Gastrocnemius medialis (tissue), 4 donors: ENCODE results near the gene RPS5.

ENCODE experiments used
- CTCF ChIP-seq, 5 experiments: fragments of 450-650 bp in 3 of 5; fragments of 200-600 bp in 2 of 5; sonication (generic) in 2 of 5; IDR thresholded peaks in 4 of 5; conservative IDR thresholded peaks in 1 of 5; 1 replicate in 4 of 5; 2 replicates in 1 of 5; pipeline ENCODE4 v1.5.1; 2016 to 2019; ENCODE audit warnings: antibody characterized with exemption in 5 of 5, mild to moderate bottlenecking in 3 of 5, moderate library complexity in 3 of 5
- POLR2A ChIP-seq, 2 donors: fragments of 450-650 bp; IDR thresholded peaks; one replicate each; pipeline ENCODE4 v1.6.1; 2017; ENCODE audit warnings: antibody characterized with exemption in 2 of 2, mild to moderate bottlenecking in 2 of 2, moderate library complexity in 2 of 2

GRCh38 chr19:58381460-58382212, 5.4 kb upstream of the RPS5 start:
- TF ChIP-seq CTCF (IDR thresholded peaks at IDR 0.05 in 4 of 5, conservative IDR thresholded peaks at IDR 0.05 in 1 of 5) (no peak), POLR2A (IDR thresholded peaks at IDR 0.05) (no peak)
